Stimulated activated CD4-positive, alpha-beta T cell treated with anti-CD3 and anti-CD28 coated beads, TNF-alpha, amount 100 ng/mL, for 1 hour (primary cell): ENCODE results near the gene CCDC92B.
"Not testable (repeated sequence)": the region's sequence is repeated elsewhere in the genome, so short reads cannot be mapped to it uniquely, and the experiment has no call there.

Experiments used
- DNase-seq, 3 donors: peaks; one replicate each; pipeline ENCODE4 v3.0.0-alpha.2; 2020; ENCODE audit warnings: low read depth in 3 of 3, low spot score in 1 of 3

The CCDC92B gene

DNA sequence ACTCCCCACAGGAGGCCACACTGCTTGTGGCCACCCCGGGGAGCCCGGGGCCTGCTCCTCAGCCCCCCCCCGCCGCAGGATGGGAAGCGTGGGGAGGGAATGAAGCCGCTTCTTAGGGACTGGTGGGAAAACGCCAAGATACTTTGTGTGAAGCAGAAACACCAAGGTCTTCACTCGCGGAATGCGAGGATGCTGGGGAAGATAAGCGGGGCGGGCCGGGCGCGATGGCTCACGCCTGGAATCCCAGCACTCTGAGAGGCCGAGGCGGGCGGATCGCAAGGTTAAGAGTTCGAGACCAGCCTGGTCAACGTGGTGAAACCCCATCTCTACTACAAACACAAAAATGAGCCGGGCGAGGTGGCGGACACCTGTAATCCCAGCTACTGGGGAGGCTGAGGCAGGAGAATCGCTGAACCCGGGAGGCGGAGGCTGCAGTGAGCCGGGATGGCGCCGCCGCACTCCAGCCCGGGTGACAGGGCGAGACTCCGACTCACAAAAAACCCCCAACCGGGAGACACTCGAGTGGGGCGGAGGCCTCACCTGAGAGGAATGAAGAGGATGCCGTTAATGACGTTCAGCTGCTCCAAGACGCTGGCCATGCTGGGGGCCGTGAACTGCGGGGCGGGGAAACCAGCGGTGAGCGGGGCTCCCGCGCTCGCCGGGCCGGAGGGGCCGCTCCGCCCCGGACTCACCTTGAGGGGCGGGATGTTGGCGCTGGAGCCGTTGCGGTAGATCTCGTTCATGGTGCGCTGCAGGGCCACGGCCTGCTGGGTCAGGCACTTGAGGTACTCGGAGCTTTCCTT, 58.2 kb downstream of the CCDC92B start:
- DNase-seq, result no peak

- DNase-seq, result no peak
These were observed 59.0 kb downstream of the CCDC92B start for GRCh38 chr17:2690165-2691068.

DNA sequence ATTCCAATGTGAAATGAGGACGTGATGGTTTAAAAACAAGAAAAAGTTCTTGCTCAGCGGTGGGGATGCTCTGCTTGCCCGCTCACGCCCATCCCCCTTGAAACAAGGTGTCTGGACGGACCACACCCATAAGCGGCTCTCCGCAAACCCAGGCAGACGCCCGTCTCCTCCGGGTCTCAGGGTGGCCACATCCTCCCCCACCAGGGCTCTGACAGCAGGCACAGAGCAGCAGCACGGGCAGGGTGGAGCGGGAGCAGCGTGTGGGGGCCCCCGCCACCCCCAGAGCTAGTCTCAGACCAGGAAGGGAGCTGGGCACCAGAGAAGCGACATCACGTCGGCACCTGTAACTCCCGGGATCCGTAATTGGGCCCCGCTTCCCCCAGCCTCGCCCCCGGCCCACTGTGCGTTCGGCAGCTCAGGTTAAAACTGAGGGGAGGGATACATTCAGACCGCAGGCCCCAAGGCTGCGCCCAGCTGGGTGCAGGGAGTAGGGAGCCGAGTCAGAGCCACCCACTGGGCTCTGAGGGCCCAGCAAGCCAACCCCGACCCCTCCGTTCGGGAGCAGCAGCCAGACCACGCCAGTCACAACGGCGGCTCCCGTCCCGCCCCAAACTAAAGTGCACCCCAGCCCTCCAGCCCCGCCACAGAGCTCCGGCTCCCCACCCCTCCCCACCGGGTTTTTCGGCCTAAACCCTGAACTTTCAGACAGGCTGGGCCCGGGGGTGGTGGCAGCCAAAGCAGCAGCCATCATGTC, 59.9 kb downstream of the CCDC92B start:
- no peak for DNase-seq

DNA sequence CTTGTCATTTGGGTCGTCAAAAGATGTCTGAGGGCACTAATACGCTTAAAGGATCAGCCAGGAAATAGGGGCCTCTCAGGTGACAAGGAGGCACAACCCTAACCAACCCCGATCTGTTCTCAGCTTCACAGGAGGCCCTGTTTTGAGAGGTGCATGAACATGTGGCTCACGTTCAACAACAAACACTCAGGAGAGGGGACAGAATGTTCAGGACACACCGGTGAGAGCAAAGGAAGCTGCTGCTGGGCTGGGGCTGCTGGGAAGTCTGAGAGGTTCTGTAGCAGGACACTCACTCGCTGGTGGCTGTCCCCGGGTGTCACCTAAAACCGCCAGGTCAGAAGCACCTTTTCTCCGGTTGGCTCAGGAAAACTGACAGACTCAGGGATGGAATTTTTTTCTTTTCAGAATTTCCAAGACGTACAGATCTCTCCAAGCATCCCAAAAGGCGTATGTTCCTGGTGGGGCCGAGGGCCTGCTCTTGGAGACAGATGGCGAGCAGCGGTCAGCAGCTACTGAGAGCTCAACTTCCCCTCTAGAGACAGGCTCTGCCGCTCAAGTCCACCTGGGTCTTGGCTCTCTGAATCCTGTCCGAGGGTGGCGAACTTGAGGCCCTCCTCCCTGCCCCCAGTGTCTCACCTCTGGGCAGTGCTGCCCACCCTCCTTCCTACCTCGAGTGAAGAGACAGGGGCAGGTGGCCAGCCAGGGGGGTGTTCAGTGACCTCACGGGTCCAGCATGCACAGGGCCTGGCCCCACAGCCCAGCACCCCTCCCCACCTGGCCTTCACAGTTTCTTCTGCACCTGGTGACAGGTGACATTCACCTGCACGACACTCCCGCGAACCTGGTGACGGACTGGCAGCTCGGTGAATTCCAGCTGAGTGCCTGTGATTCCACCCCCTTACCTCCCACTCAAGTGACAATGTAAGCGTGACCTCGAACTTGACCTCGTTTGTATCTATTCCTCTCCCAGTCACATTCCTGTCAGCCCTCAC, 60.8 kb downstream of the CCDC92B start:
- no peak for DNase-seq

- no peak for DNase-seq
These were observed 62.4 kb downstream of the CCDC92B start for GRCh38 chr17:2687074-2687418.

GRCh38 chr17:2685696-2686095, 63.8 kb downstream of the CCDC92B start:
- DNase-seq, result no peak

DNA sequence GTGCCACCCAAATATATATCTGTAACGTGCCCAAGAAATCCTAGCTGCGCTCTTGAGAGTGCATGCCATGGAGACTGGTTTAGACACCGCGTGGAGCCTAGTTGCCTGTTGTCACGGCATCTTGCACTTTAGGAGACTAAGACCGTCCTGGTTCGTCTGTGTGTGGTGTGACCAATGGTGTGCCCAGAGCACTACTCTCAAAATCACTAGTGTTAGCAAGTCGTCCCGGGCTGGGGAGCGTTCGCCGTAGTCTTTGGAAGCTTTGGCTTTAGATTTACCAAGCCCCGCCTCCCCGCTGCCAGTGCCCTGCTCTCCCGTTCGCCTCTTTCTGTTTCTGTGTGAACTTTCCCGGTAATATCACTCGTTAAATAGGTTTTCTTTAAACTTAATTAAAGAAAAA, 64.9 kb downstream of the CCDC92B start:
- no peak for DNase-seq

GRCh38 chr17:2683912-2684311, 65.5 kb downstream of the CCDC92B start:
- no peak for DNase-seq

DNA sequence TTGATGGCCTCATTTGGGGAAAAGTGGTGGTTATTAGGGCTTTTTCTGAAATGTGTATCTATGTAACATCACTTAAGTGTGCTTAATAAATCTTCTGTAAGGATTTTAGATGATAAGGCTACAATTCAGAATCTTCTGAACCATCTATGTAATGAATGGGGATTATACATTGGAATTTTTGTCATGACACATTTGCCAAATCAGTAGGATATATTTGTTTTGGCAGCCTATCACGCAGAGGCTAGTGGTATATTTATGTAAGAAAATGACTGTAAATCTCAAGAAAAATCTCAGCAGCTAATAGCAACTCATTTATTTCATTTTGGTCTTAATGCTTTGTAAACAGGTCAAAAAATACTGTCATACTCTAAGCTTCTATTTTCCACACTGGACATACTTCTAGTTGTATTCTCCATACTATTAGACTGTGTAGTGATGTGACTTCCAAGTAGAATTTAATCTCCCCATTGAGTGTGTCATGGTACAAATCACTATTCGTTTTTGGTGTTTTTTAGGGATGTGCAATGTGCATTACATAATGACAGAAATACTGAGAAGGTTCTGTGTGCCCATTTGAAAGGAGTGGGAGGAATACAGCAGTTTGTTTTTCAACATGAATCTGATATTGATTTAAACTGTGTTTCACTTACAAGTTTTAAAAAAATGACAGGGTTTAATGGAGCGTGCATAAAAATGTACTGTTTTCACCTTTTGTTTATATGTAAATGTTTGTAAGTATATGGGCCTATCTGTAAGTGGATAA, 67.1 kb downstream of the CCDC92B start:
- no peak for DNase-seq

GRCh38 chr17:2681650-2682049, 67.8 kb downstream of the CCDC92B start:
- DNase-seq, result no peak

GRCh38 chr17:2680961-2681360, 68.5 kb downstream of the CCDC92B start:
- no peak for DNase-seq

DNA sequence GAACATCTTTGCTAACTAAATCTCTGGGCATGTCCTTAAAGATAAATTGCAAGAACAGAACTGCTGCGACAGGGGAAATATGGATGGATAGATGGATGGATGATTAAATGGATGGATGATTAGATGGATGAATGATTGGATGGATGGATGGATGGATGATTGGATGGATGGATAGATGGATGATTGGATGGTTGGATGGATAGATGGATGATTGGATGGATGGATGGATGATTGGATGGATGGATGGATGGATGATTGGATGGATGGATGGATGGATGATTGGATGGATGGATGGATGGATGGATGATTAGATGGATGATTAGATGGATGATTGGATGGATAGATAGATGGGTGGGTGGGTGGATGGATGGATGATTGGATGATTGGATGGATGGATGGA, 70.2 kb downstream of the CCDC92B start:
- not testable (repeated sequence) for DNase-seq
